GM12878 (cell line): ENCODE results near the gene NRG2. TPM values are rescaled to one million over a fixed set of nuclear protein-coding genes. Genes with fewer than 3 reads are reported as not detected.

Experiments used
- ATAC-seq: fragments of 200-7000 bp; cut with Tn5 transposase; 3 replicates; pipeline ENCODE4 v1.9.1; 2020; ENCODE audit warnings: mild to moderate bottlenecking, moderate library complexity
- BruUV-seq: library from RNA; stranded (reverse); fragments of 400-500 nt; replicated peaks from 2 replicates; lab custom pipeline; 2021; lab: Mats Ljungman, UMichigan
- CTCF ChIA-PET: fragments of 300-600 bp; sonication (Branson Sonifier 250); formaldehyde crosslinking; extraction: SDS; loops from one replicate; lab custom pipeline; 2021; ENCODE audit warnings: inconsistent platforms; lab: Yijun Ruan, JAX
- POLR2A ChIA-PET: fragments of 350-600 bp; formaldehyde crosslinking; extraction: SDS; loops from one replicate; lab custom pipeline; 2021; ENCODE audit warnings: inconsistent platforms; lab: Charles Lee
- RAD21 ChIA-PET: fragments of 300-600 bp; sonication (Branson Sonifier 250); formaldehyde crosslinking; loops from one replicate; lab custom pipeline; 2023; ENCODE audit warnings: antibody characterized with exemption; ENCODE audit not compliant: unreplicated experiment; lab: Charles Lee
- SMC1A ChIA-PET: fragments of 300-600 bp; sonication (Branson Sonifier 250); formaldehyde crosslinking; loops from one replicate; lab custom pipeline; 2023; ENCODE audit not compliant: unreplicated experiment, uncharacterized antibody; lab: Charles Lee
- DNase-seq: peaks from one replicate; pipeline ENCODE4 v3.0.0-alpha.2; 2011; ENCODE audit warnings: low read depth, low spot score
- FAIRE-seq: peaks from 3 replicates; lab custom pipeline; 2011; peaks lifted over from hg19 to GRCh38; lab: Jason Lieb, UNC
- H2AFZ ChIP-seq: 2 replicates; pipeline ENCODE4 v1.6.0; 2011; ENCODE audit warnings: low read depth, low read length, control low read depth; ENCODE audit not compliant: control insufficient read depth
- H3K27ac ChIP-seq: 2 replicates; pipeline ENCODE4 v1.5.1; 2011; ENCODE audit warnings: control low read depth; ENCODE audit not compliant: control insufficient read depth, insufficient read depth
- H3K27me3 ChIP-seq, 2 experiments: replicated peaks in 1 of 2; 2 replicates each; pipeline versions ENCODE4 v1.6.0 to v1.6.1; 2011; ENCODE audit warnings: low read length in 1 of 2; ENCODE audit not compliant: control insufficient read depth in 2 of 2, insufficient read depth in 2 of 2
- H3K36me3 ChIP-seq, 2 experiments: 2 replicates each; pipeline ENCODE4 v1.5.1; 2011; ENCODE audit warnings: low read length in 1 of 2; ENCODE audit not compliant: control insufficient read depth in 2 of 2, insufficient read depth in 2 of 2
- H3K4me1 ChIP-seq: 2 replicates; pipeline ENCODE4 v1.6.1; 2011; ENCODE audit warnings: mild to moderate bottlenecking, low read length, moderate library complexity, mixed read lengths; ENCODE audit not compliant: control insufficient read depth, insufficient read depth
- H3K4me2 ChIP-seq: 2 replicates; pipeline ENCODE4 v1.6.0; 2011; ENCODE audit warnings: control low read depth; ENCODE audit not compliant: control insufficient read depth, insufficient read depth
- H3K4me3 ChIP-seq: fragments of 200-600 bp; sonication (generic); 2 replicates; pipeline ENCODE4 v1.5.1; 2016
- H3K79me2 ChIP-seq: 2 replicates; pipeline ENCODE4 v1.6.0; 2011; ENCODE audit warnings: low read length; ENCODE audit not compliant: control insufficient read depth, insufficient read depth
- H3K9ac ChIP-seq: 2 replicates; pipeline ENCODE4 v1.8.0; 2011; ENCODE audit warnings: low read length, control low read depth, mixed read lengths; ENCODE audit not compliant: control insufficient read depth, insufficient read depth
- H3K9me3 ChIP-seq: replicated peaks from 3 replicates; pipeline ENCODE4 v1.5.1; 2011; ENCODE audit warnings: mild to moderate bottlenecking, low read length; ENCODE audit not compliant: control insufficient read depth, insufficient read depth
- H4K20me1 ChIP-seq: 2 replicates; pipeline ENCODE4 v1.6.0; 2011; ENCODE audit not compliant: control insufficient read depth, insufficient read depth
- BHLHE40 ChIP-seq, 2 experiments: fragments of 450-650 bp in 1 of 2; IDR thresholded peaks; 2 replicates each; pipeline ENCODE4 v1.6.1; 2011 to 2017; ENCODE audit warnings: low read depth in 2 of 2, borderline replicate concordance in 1 of 2, improper control_type of control experiment in 1 of 2, low read length in 1 of 2, mild to moderate bottlenecking in 1 of 2
- CBX5 ChIP-seq: sonication (generic); IDR thresholded peaks from 2 replicates; pipeline ENCODE4 v1.6.1; 2016; ENCODE audit warnings: low read depth, moderate library complexity, mild to moderate bottlenecking, inconsistent platforms
- FOS ChIP-seq: IDR thresholded peaks from 3 replicates; pipeline ENCODE4 v1.6.1; 2011; ENCODE audit warnings: borderline replicate concordance; ENCODE audit not compliant: insufficient read length; ENCODE audit errors: extremely low read depth
- HDAC2 ChIP-seq: fragments of 200-600 bp; sonication (generic); IDR thresholded peaks from 2 replicates; pipeline ENCODE4 v1.6.1; 2017
- MLLT1 ChIP-seq: fragments of 450-650 bp; IDR thresholded peaks from 2 replicates; pipeline ENCODE4 v1.6.1; 2016; ENCODE audit warnings: mild to moderate bottlenecking
- PAX8 ChIP-seq: fragments of 450-650 bp; IDR thresholded peaks from 2 replicates; pipeline ENCODE4 v1.6.1; 2017; ENCODE audit warnings: mild to moderate bottlenecking, moderate library complexity
- POU2F2 ChIP-seq: IDR thresholded peaks from 3 replicates; pipeline ENCODE4 v1.6.1; 2011; ENCODE audit warnings: low read depth, mild to moderate bottlenecking, low read length, borderline replicate concordance
- STAT1 ChIP-seq: fragments of 450-650 bp; conservative IDR thresholded peaks from 2 replicates; pipeline ENCODE4 v1.6.1; 2014; ENCODE audit warnings: antibody characterized with exemption, mild to moderate bottlenecking
- SUPT20H ChIP-seq: IDR thresholded peaks from 2 replicates; pipeline ENCODE4 v1.6.1; 2011; ENCODE audit warnings: low read depth, mild to moderate bottlenecking, low read length, moderate library complexity, borderline replicate concordance; ENCODE audit not compliant: control insufficient read depth
- ZBTB33 ChIP-seq: fragments of 450-650 bp; IDR thresholded peaks from 2 replicates; pipeline ENCODE4 v1.6.1; 2017; ENCODE audit warnings: mild to moderate bottlenecking
- ZBTB4 ChIP-seq: fragments of 450-650 bp; formaldehyde crosslinking; IDR thresholded peaks from 2 replicates; pipeline ENCODE4 v1.4.0; 2022; ENCODE audit warnings: mild to moderate bottlenecking, moderate library complexity
- WGBS: methylation state at CpG from one replicate; pipeline ENCODE4 v1.1.6; 2016; ENCODE audit warnings: low lambda C conversion rate; ENCODE audit not compliant: insufficient replicate concordance, insufficient coverage; ENCODE audit errors: missing lambda C conversion rate; 5-methylcytosine and 5-hydroxymethylcytosine counted together
- in situ Hi-C: fragments of 300-500 bp; cut with MboI; formaldehyde crosslinking; loops from 9 replicates; pipeline ENCODE4 v1.14.3; 2018; ENCODE audit warnings: mixed read lengths
- intact Hi-C: fragments of 100-400 bp; cut with micrococcal nuclease; formaldehyde crosslinking; loops from one replicate; pipeline ENCODE4 v1.14.2; 2022; ENCODE audit not compliant: unreplicated experiment
- polyA plus RNA-seq, 11 experiments: library from polyadenylated mRNA; depleted of rRNA in 4 of 11; unstranded in 6 of 11; stranded (reverse) in 5 of 11; fragments of >200 nt; fragmentation: Nextera tagmentation in 4 of 11; fragmentation: Illumina TruSeq in 1 of 11; extraction: Ambion mirVana in 4 of 11; extraction: Trizol in 1 of 11; gene quantifications; 1 replicate in 1 of 11; 2 replicates in 10 of 11; pipeline versions ENCODE4 v1.2.1 to v1.2.3, GENCODE V29; 2011 to 2016; ENCODE audit warnings: inconsistent platforms in 2 of 11, missing spikeins in 2 of 11, low read depth in 1 of 11
- total RNA-seq, 4 experiments: library from RNA; depleted of rRNA in 3 of 4; stranded (reverse); fragments of >200 nt in 3 of 4; fragmentation: Illumina TruSeq in 1 of 4; extraction: Trizol in 1 of 4; gene quantifications; 2 replicates each; pipeline versions ENCODE4 v1.2.1 to v1.2.3, GENCODE V29; 2013 to 2021

Gene NRG2
- total and polyA plus RNA-seq, 10 of the 15 experiments (the other 5 are each of a cell fraction or from before 2014, with no cell fraction given): 0.10 to 21.7 (median 9.6) TPM

GRCh38 chr5:139900546-139901250, 142.4 kb downstream of the NRG2 start (continued):
- TF ChIP-seq FOS (no peak), MLLT1 (no peak), ZBTB4 (no peak)

GRCh38 chr5:139898981-139899380, 144.1 kb downstream of the NRG2 start:
- ChIA-PET SMC1A (interaction anchor here (1.0 to 1.6 kb wide), 3 partner anchors 22 to 70 kb away, joined by 3 to 4 read pairs (median 3); no protein-coding TSS in a partner anchor), CTCF (interaction anchor here (0.8 to 2.4 kb wide), 2 partner anchors 20 to 70 kb away, joined by 3 to 12 read pairs; no protein-coding TSS in a partner anchor), RAD21 (no interaction called here), POLR2A (no interaction called here)
- peaks cover 0 to 9% of the 10 kb centered on the region in 2 experiments; a peak in 2 of 4 replicates for H3K27me3 ChIP-seq
- H2AFZ ChIP-seq: no peak overlapping the region
- H3K9me3 ChIP-seq: no peaks in the 10 kb centered on the region
- H3K4me3 ChIP-seq: no peak overlapping the region
- WGBS: 29% methylated on average over 2 of the region's 2 CpGs
- H3K4me1 ChIP-seq: no peaks in the 10 kb centered on the region; the same call in 1 of the 2 replicates
- no TSS peak for BruUV-seq
- no peak for ATAC-seq
- DNase-seq: no peak
- no peaks in the 10 kb centered on the region for H3K79me2 ChIP-seq
- intact Hi-C loops (no loop called here), in situ Hi-C loops (no loop called here)
- H3K27ac ChIP-seq: no peak overlapping the region
- no peak overlapping the region for H3K4me2 ChIP-seq
- no peaks in the 10 kb centered on the region; the same call in 1 of the 2 replicates for H4K20me1 ChIP-seq
- no peak overlapping the region for H3K9ac ChIP-seq
- no peaks in the 10 kb centered on the region; a peak in 3 of 4 replicates for H3K36me3 ChIP-seq
- no peak for FAIRE-seq
- TF ChIP-seq SUPT20H: no peak
- TF ChIP-seq PAX8: no peak
- TF ChIP-seq CBX5: no peak
- no peak for TF ChIP-seq BHLHE40 (IDR thresholded peaks at IDR 0.05; ENCODE audit: borderline replicate concordance in 1 of 2, low read depth in 2 of 2, low read length in 1 of 2)
- no peak for TF ChIP-seq STAT1
- TF ChIP-seq HDAC2: no peak
- TF ChIP-seq ZBTB33: no peak
- TF ChIP-seq POU2F2: no peak
